Measurements from ENCODE around the gene HNRNPA2B1. TPM values are rescaled to one million over a fixed set of nuclear protein-coding genes. Genes with fewer than 3 reads are reported as not detected.
A peak's percentile ranks its signal among the peaks of the same experiment; 100 is the strongest.

The HNRNPA2B1 gene
- total RNA-seq, 1 experiment from 2014 or later = 1,137 TPM

- no peaks in the 10 kb centered on the region for H3K79me2 ChIP-seq (ENCODE audit: insufficient read depth, low read length)
- DNase-seq = no peak
- H3K14ac ChIP-seq (ENCODE audit: insufficient read depth, low read length) = no peak overlapping the region
- Mint-ChIP-seq H3K4me3 (no peak overlapping the region), H3K27me3 (ENCODE audit: low read depth) (no peaks in the 10 kb centered on the region), H3K27ac (peak overlapping the region in 1 of 3 experiments; percentile 63; a peak in 1 of 7 replicates), H3K4me1 (no peaks in the 10 kb centered on the region), H3K36me3 (ENCODE audit: insufficient read depth in 1 of 3, low read depth in 3 of 3) (peaks cover 0 to 7% (median 6%) of the 10 kb centered on the region in 3 experiments; a peak in 3 of 7 replicates), H3K9me3 (peaks cover 8 to 9% of the 10 kb centered on the region in 2 experiments; a peak in 4 of 5 replicates)
- no peaks in the 10 kb centered on the region for H3K9me3 ChIP-seq (ENCODE audit: control insufficient read depth, low read depth, low read length)
- no peak overlapping the region for H3K56ac ChIP-seq (ENCODE audit: insufficient read length, low read depth, low read length)
- no peak overlapping the region for H4K8ac ChIP-seq (replicated peaks; ENCODE audit: insufficient read length, low read depth, low read length)
- no peaks in the 10 kb centered on the region for H3K4me1 ChIP-seq (ENCODE audit: insufficient read depth, low read length)
- no peaks in the 10 kb centered on the region for H4K20me1 ChIP-seq (ENCODE audit: control insufficient read depth, insufficient read depth, insufficient read length)
- H2BK5ac ChIP-seq (ENCODE audit: insufficient read length, low read length) = no peak overlapping the region
- no peaks in the 10 kb centered on the region for H3K23me2 ChIP-seq (ENCODE audit: insufficient read length, low read depth, low read length, poor library complexity, severe bottlenecking)
- no peaks in the 10 kb centered on the region for H3K27me3 ChIP-seq (ENCODE audit: insufficient read depth, low read length)
- no peak overlapping the region for H2BK15ac ChIP-seq (ENCODE audit: low read depth, low read length)
- WGBS (ENCODE audit: extremely low coverage, insufficient read length, low lambda C conversion rate) = no CpG with 5 or more reads among the region's 5 CpGs
- TF ChIP-seq, protein P1, sequence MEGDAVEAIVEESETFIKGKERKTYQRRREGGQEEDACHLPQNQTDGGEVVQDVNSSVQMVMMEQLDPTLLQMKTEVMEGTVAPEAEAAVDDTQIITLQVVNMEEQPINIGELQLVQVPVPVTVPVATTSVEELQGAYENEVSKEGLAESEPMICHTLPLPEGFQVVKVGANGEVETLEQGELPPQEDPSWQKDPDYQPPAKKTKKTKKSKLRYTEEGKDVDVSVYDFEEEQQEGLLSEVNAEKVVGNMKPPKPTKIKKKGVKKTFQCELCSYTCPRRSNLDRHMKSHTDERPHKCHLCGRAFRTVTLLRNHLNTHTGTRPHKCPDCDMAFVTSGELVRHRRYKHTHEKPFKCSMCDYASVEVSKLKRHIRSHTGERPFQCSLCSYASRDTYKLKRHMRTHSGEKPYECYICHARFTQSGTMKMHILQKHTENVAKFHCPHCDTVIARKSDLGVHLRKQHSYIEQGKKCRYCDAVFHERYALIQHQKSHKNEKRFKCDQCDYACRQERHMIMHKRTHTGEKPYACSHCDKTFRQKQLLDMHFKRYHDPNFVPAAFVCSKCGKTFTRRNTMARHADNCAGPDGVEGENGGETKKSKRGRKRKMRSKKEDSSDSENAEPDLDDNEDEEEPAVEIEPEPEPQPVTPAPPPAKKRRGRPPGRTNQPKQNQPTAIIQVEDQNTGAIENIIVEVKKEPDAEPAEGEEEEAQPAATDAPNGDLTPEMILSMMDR (conservative IDR thresholded peaks at IDR 0.05) = no peak
- H3K79me1 ChIP-seq (ENCODE audit: insufficient read depth, low read depth, low read length, poor library complexity, severe bottlenecking) = no peaks in the 10 kb centered on the region
- no peak overlapping the region for H3K9ac ChIP-seq (ENCODE audit: extremely low read depth, insufficient read length, low read length)
- H4K5ac ChIP-seq (ENCODE audit: insufficient read length, low read depth, low read length) = no peak overlapping the region
- no peak overlapping the region for H2BK12ac ChIP-seq (ENCODE audit: insufficient read length, low read depth, low read length)
- no peak overlapping the region for H2BK120ac ChIP-seq (ENCODE audit: low read depth, low read length, poor library complexity, severe bottlenecking)
- no peak overlapping the region for H3K27ac ChIP-seq (ENCODE audit: insufficient read length, low read depth, low read length)
- H3K23ac ChIP-seq (ENCODE audit: insufficient read length, low read depth, low read length) = no peak overlapping the region
- H2AFZ ChIP-seq (ENCODE audit: low read length) = no peak overlapping the region
- H3K18ac ChIP-seq (ENCODE audit: insufficient read length, low read depth, low read length) = no peak overlapping the region
- no peak overlapping the region for H3T11ph ChIP-seq (ENCODE audit: low read length)
- H3K4ac ChIP-seq (ENCODE audit: low read depth, low read length) = no peak overlapping the region
- H4K91ac ChIP-seq (ENCODE audit: insufficient read length, low read depth, low read length) = no peak overlapping the region
- H2AK5ac ChIP-seq (ENCODE audit: insufficient read length, low read length) = no peak overlapping the region
- H3K4me2 ChIP-seq (ENCODE audit: insufficient read depth, insufficient read length, low read length) = no peak overlapping the region
- H2BK20ac ChIP-seq (ENCODE audit: low read depth, low read length, poor library complexity, severe bottlenecking) = no peak overlapping the region
Observed at GRCh38 chr7:26224359-26224758, 23.8 kb upstream of the HNRNPA2B1 start.
